Hepatocyte (in vitro differentiated cells): Measurements from ENCODE around the gene BOLL. TPM values are rescaled to one million over a fixed set of nuclear protein-coding genes. Genes with fewer than 3 reads are reported as not detected.

Experiments
- DNase-seq: peaks from one replicate; pipeline ENCODE4 v3.0.0-alpha.2; 2016; ENCODE audit warnings: low spot score
- H2AFZ ChIP-seq: fragments of 200-600 bp; sonication (generic); 2 replicates; pipeline ENCODE4 v1.6.0; 2016; ENCODE audit warnings: antibody characterized with exemption, mild to moderate bottlenecking
- H3K27ac ChIP-seq: fragments of 200-600 bp; sonication (generic); 2 replicates; pipeline ENCODE4 v1.5.1; 2016; ENCODE audit warnings: mild to moderate bottlenecking
- H3K27me3 ChIP-seq: fragments of 200-600 bp; sonication (generic); 2 replicates; pipeline ENCODE4 v1.6.1; 2016
- H3K36me3 ChIP-seq: fragments of 200-600 bp; sonication (generic); replicated peaks from 2 replicates; pipeline ENCODE4 v1.5.1; 2016; ENCODE audit warnings: low read depth; ENCODE audit not compliant: insufficient read depth
- H3K4me1 ChIP-seq: fragments of 200-600 bp; sonication (generic); 2 replicates; pipeline ENCODE4 v1.5.1; 2016; ENCODE audit warnings: mild to moderate bottlenecking, moderate library complexity; ENCODE audit not compliant: insufficient read depth
- H3K4me2 ChIP-seq: fragments of 200-600 bp; sonication (generic); 2 replicates; pipeline ENCODE4 v1.6.0; 2016
- H3K4me3 ChIP-seq: fragments of 200-600 bp; sonication (generic); 2 replicates; pipeline ENCODE4 v1.5.1; 2016; ENCODE audit warnings: mild to moderate bottlenecking
- H3K79me2 ChIP-seq: fragments of 200-600 bp; sonication (generic); 2 replicates; pipeline ENCODE4 v1.6.0; 2017; ENCODE audit warnings: mild to moderate bottlenecking
- H3K9me2 ChIP-seq: fragments of 200-600 bp; sonication (generic); replicated peaks from 2 replicates; pipeline ENCODE4 v1.6.0; 2017; ENCODE audit warnings: mild to moderate bottlenecking; ENCODE audit not compliant: insufficient read depth
- H3K9me3 ChIP-seq: fragments of 200-600 bp; sonication (generic); 2 replicates; pipeline ENCODE4 v1.5.1; 2016; ENCODE audit warnings: low read depth, mild to moderate bottlenecking
- H4K20me1 ChIP-seq: fragments of 200-600 bp; sonication (generic); 2 replicates; pipeline ENCODE4 v1.6.0; 2016; ENCODE audit warnings: mild to moderate bottlenecking; ENCODE audit not compliant: insufficient read depth, poor library complexity, severe bottlenecking
- CTCF ChIP-seq: fragments of 200-600 bp; sonication (generic); IDR thresholded peaks from 2 replicates; pipeline ENCODE4 v1.5.1; 2016; ENCODE audit warnings: antibody characterized with exemption, mild to moderate bottlenecking; ENCODE audit not compliant: poor library complexity
- EZH2 ChIP-seq: fragments of 200-600 bp; sonication (generic); IDR thresholded peaks from 2 replicates; pipeline ENCODE4 v1.6.1; 2016; ENCODE audit warnings: antibody characterized with exemption, mild to moderate bottlenecking, borderline replicate concordance
- EZH2phosphoT487 ChIP-seq: fragments of 200-600 bp; sonication (generic); IDR thresholded peaks from one replicate; pipeline ENCODE4 v1.6.1; 2018; ENCODE audit warnings: antibody characterized with exemption, mild to moderate bottlenecking, low read depth, moderate library complexity; ENCODE audit not compliant: unreplicated experiment, severe bottlenecking
- WGBS: methylation state at CpG from one replicate; pipeline ENCODE4 v1.1.6; 2016; ENCODE audit warnings: low lambda C conversion rate; ENCODE audit errors: missing lambda C conversion rate; 5-methylcytosine and 5-hydroxymethylcytosine counted together
- polyA plus RNA-seq: library from polyadenylated mRNA; unstranded; fragments of >200 nt; fragmentation: Nextera tagmentation; extraction: Ambion mirVana; gene quantifications from 2 replicates; pipeline ENCODE4 v1.2.1, GENCODE V29; 2016
- total RNA-seq: library from RNA; depleted of rRNA; stranded (reverse); fragments of >200 nt; gene quantifications from 2 replicates; pipeline ENCODE4 v1.2.3, GENCODE V29; 2014

The BOLL gene
- total and polyA plus RNA-seq, 2 experiments from 2014 or later = not detected

- Histone ChIP-seq H3K4me2 (no peak overlapping the region), H4K20me1 (no peaks in the 10 kb centered on the region), H3K9me2 (no peaks in the 10 kb centered on the region), H3K27ac (no peak overlapping the region), H3K4me3 (no peak overlapping the region), H3K79me2 (no peaks in the 10 kb centered on the region), H3K27me3 (no peaks in the 10 kb centered on the region), H3K9me3 (no peaks in the 10 kb centered on the region), H2AFZ (no peak overlapping the region), H3K4me1 (no peaks in the 10 kb centered on the region), H3K36me3 (no peaks in the 10 kb centered on the region)
- no peak for DNase-seq
- no peak for TF ChIP-seq EZH2phosphoT487
- TF ChIP-seq EZH2 = no peak
- no peak for TF ChIP-seq CTCF
Measured at GRCh38 chr2:197727011-197727410, 58.1 kb downstream of the BOLL start.

GRCh38 chr2:197717863-197718262 is 67.3 kb downstream of the BOLL start:
- H3K9me3 ChIP-seq = no peaks in the 10 kb centered on the region
- H3K27ac ChIP-seq = no peak overlapping the region

GRCh38 chr2:197713271-197713670 is 71.8 kb downstream of the BOLL start:
- H3K4me3 ChIP-seq = no peak overlapping the region
- no peaks in the 10 kb centered on the region for H3K4me1 ChIP-seq
- peaks cover 2% of the 10 kb centered on the region for H4K20me1 ChIP-seq
- H3K4me2 ChIP-seq = no peak overlapping the region
- TF ChIP-seq EZH2 (no peak), EZH2phosphoT487 (no peak), CTCF (no peak)
- H2AFZ ChIP-seq = no peak overlapping the region
- no peaks in the 10 kb centered on the region for H3K27me3 ChIP-seq
- DNase-seq = no peak
- no peaks in the 10 kb centered on the region for H3K36me3 ChIP-seq
- H3K9me2 ChIP-seq = no peaks in the 10 kb centered on the region
- WGBS = 91% methylated on average over 3 of the region's 3 CpGs
- H3K27ac ChIP-seq = no peak overlapping the region
- H3K9me3 ChIP-seq = no peaks in the 10 kb centered on the region
- peaks cover 18% of the 10 kb centered on the region for H3K79me2 ChIP-seq

More at GRCh38 chr2:197717863-197718262, 67.3 kb downstream of the BOLL start:
- no peaks in the 10 kb centered on the region for H3K27me3 ChIP-seq
- H3K9me2 ChIP-seq = no peaks in the 10 kb centered on the region
- no peak overlapping the region for H3K4me3 ChIP-seq
- WGBS = 95% methylated on average over 2 of the region's 2 CpGs
- no peaks in the 10 kb centered on the region for H3K4me1 ChIP-seq
- H3K36me3 ChIP-seq = no peaks in the 10 kb centered on the region
- TF ChIP-seq EZH2 (no peak), CTCF (no peak), EZH2phosphoT487 (no peak)
- no peaks in the 10 kb centered on the region for H4K20me1 ChIP-seq
- no peak overlapping the region for H3K4me2 ChIP-seq
- no peak overlapping the region for H2AFZ ChIP-seq
- H3K79me2 ChIP-seq = no peaks in the 10 kb centered on the region
- no peak for DNase-seq

- H3K9me2 ChIP-seq = no peaks in the 10 kb centered on the region
- H3K36me3 ChIP-seq = no peaks in the 10 kb centered on the region
- TF ChIP-seq EZH2 (no peak), EZH2phosphoT487 (no peak), CTCF (no peak)
- peaks cover 7% of the 10 kb centered on the region for H3K4me1 ChIP-seq
- H3K79me2 ChIP-seq = peaks cover 26% of the 10 kb centered on the region
- H3K27ac ChIP-seq = no peak overlapping the region
- H4K20me1 ChIP-seq = peaks cover 5% of the 10 kb centered on the region
- H3K9me3 ChIP-seq = no peaks in the 10 kb centered on the region
- H3K27me3 ChIP-seq = no peaks in the 10 kb centered on the region
- H3K4me3 ChIP-seq = no peak overlapping the region
- no peak overlapping the region for H3K4me2 ChIP-seq
- no peak for DNase-seq
- H2AFZ ChIP-seq = no peak overlapping the region
Measured at GRCh38 chr2:197711578-197711977, 73.5 kb downstream of the BOLL start.
